RPMI7951 (cell line): ENCODE data around the gene PDIK1L. TPM values are rescaled to one million over a fixed set of nuclear protein-coding genes. Genes with fewer than 3 reads are reported as not detected.

Source experiments
- DNase-seq: peaks from one replicate; pipeline ENCODE4 v3.0.0-alpha.2; 2012; ENCODE audit warnings: low read depth
- total RNA-seq: library from RNA; depleted of rRNA; stranded (reverse); fragments of >200 nt; shearing (Covaris generic); gene quantifications from 2 replicates; pipeline ENCODE4 v1.2.3, GENCODE V29; 2014

The PDIK1L gene
- total RNA-seq, 1 experiment from 2014 or later, result 11.5 TPM

- DNase-seq, result no peak
Observed at GRCh38 chr1:26155370-26156284, 44.0 kb downstream of the PDIK1L start.

- DNase-seq, result peak; percentile 15
Observed at GRCh38 chr1:26156285-26157038, 44.8 kb downstream of the PDIK1L start.

- DNase-seq, result no peak
Observed at GRCh38 chr1:26158271-26158907, 46.8 kb downstream of the PDIK1L start.

GRCh38 chr1:26158908-26159742 is 47.5 kb downstream of the PDIK1L start, which contains the start of gene FAM110D:
Gene FAM110D (plus strand): TSS chr1:26159079. CDS start chr1:26161292, 2,213 bp downstream.
- no peak for DNase-seq

GRCh38 chr1:26159743-26160039 is 48.1 kb downstream of the PDIK1L start:
- DNase-seq, result no peak

- no peak for DNase-seq
Observed at GRCh38 chr1:26160527-26161414, 49.1 kb downstream of the PDIK1L start.

GRCh38 chr1:26161415-26162219 is 50.0 kb downstream of the PDIK1L start:
- peak; percentile 49 for DNase-seq

- no peak for DNase-seq
Observed at GRCh38 chr1:26162220-26162709, 50.6 kb downstream of the PDIK1L start.

GRCh38 chr1:26163684-26164035 is 52.0 kb downstream of the PDIK1L start:
- no peak for DNase-seq

GRCh38 chr1:26164036-26164860 is 52.6 kb downstream of the PDIK1L start:
- DNase-seq, result no peak

GRCh38 chr1:26164861-26165842 is 53.5 kb downstream of the PDIK1L start:
- no peak for DNase-seq

GRCh38 chr1:26166719-26167281 is 55.2 kb downstream of the PDIK1L start:
- DNase-seq, result no peak

GRCh38 chr1:26168410-26169197 is 57.0 kb downstream of the PDIK1L start, which contains the start of gene C1orf232:
Gene C1orf232 (minus strand): TSS chr1:26168963. CDS start chr1:26168499, 464 bp downstream.
- no peak for DNase-seq

GRCh38 chr1:26169198-26169554 is 57.6 kb downstream of the PDIK1L start:
- no peak for DNase-seq

GRCh38 chr1:26169669-26170471 is 58.2 kb downstream of the PDIK1L start, which contains the start of gene ZNF593:
Gene ZNF593 (plus strand): TSS chr1:26169908. CDS start chr1:26169984, 76 bp downstream.
- DNase-seq, result peak; percentile 89
